ENCODE measurements around the gene LDHAL6B. TPM values are rescaled to one million over a fixed set of nuclear protein-coding genes. Genes with fewer than 3 reads are reported as not detected.

The LDHAL6B gene
- total RNA-seq, 1 experiment from 2014 or later = not detected

DNA sequence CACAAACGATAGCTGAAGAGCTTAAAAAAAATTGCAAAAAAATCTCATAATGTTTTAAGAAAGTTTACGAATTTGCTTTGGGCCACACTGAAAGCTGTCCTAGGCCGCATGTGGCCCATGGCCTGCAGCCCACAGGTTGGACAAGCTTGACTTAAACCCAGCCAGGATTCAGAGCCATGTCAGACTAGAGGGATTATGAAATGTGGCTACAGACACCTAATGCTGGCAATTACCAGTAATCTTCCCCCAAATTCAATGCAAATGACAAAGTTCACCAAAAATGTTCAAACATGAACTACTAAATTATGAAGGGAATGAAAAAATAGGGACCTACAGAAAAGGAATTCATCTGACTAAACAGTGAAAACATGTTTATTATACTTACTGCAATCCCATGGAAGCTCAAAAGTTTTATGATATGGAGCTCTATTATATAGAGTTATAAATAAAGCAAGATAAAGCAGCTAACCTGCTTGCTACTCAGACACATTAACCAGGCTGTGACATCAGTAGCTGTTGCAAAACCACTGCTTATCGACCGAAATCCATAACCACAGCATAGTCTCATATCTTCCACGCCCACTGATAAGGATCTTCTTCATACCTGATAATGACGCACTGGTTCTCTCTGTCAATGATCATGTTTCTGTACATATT lies 49.2 kb downstream of the LDHAL6B start:
- DNase-seq (ENCODE audit: low spot score) = no peak
- Mint-ChIP-seq H3K27me3 (ENCODE audit: low read depth) (no peaks in the 10 kb centered on the region), H3K9me3 (no peaks in the 10 kb centered on the region), H3K36me3 (peaks cover 6% of the 10 kb centered on the region; the same call in 1 of the 2 replicates), H3K4me3 (no peak overlapping the region), H3K27ac (peak overlapping the region; percentile 12; the same call in 1 of the 2 replicates), H3K4me1 (no peaks in the 10 kb centered on the region; the same call in 1 of the 2 replicates)
- TF ChIP-seq GABPB1 (CRISPR knock-in tag; IDR thresholded peaks at IDR 0.05) (peak; percentile 63; the same call in 1 of the 2 replicates), EMX1 (CRISPR knock-in tag; IDR thresholded peaks at IDR 0.05) (no peak)
- ChIA-PET CTCF (no interaction called here), POLR2A (no interaction called here)
- ATAC-seq = no peak

DNA sequence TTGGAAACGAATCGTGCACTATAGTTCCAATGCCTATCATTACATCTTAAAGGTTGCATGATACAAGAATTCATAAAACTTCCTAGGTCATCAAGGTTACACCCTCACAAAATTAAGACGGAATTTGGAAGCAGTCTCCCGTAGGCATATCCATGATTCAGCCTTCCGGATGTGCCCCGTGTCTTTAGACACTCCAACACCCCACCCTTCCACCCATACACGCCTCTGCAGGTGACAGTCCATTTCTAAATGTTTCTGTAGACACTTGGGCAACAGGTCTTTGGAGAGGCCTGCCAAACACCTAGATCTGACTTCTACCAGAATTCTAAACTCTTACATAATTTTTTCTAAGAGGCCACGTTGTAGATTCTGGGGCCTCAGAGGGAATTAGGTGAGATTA lies 49.8 kb downstream of the LDHAL6B start:
- Mint-ChIP-seq H3K27ac (no peak overlapping the region), H3K9me3 (no peaks in the 10 kb centered on the region)
- no peak for ATAC-seq

DNA sequence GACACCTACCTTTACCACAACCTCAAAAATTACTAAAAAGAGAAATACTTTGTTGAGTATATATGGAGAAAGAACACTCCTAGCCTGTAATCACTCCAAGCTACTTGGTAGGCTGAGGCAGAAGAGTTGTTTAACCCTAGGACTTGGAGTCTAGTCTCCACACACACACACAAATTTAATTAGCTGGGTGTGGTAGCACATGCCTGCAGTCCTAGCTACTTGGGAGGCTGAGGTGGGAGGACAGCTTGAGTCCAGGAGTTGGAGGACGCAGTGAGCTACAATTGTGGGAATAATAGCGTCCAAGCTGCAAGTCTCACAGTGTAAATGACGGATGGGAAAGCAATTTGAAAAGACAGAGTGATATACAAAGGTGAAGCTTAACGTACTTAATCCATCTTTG lies 50.5 kb downstream of the LDHAL6B start:
- TF ChIP-seq, protein P1, sequence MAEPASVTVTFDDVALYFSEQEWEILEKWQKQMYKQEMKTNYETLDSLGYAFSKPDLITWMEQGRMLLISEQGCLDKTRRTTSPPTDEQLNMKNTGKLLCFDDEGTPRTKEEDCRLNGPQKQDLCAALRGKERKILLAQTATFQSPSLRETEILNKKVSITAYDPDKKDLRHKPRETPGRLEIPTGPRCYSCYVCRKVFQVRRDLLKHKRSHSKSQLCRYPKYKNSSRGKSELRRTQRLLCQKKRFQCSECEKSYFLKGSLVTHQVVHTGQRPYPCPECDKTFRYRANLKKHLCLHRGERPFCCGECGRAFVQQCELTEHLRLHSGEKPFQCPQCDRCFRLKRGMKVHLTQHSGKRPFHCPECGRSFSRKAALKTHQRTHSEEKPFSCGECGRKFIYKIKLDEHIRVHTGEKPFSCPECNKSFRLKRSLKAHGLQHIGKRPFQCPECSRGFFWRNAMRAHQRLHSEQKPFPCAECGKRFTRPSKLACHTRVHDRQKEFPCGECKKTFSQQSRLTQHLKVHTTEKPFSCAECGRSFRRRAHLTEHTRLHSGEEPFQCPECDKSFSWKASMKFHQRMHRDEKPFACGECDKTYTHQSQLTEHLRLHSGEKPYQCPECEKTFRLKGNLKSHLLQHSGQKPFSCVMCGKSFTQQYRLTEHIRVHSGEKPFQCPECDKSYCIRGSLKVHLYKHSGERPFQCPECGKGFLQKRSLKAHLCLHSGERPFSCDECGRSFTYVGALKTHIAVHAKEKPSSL (CRISPR knock-in tag; conservative IDR thresholded peaks at IDR 0.05) = no peak
- TF ChIP-seq OVOL2 (CRISPR knock-in tag; IDR thresholded peaks at IDR 0.05; ENCODE audit: borderline replicate concordance) (no peak), NR1H2 (CRISPR knock-in tag; IDR thresholded peaks at IDR 0.05) (no peak), ZNF263 (CRISPR knock-in tag; IDR thresholded peaks at IDR 0.05; ENCODE audit: low read depth) (no peak)
- TF ChIP-seq, protein P2, sequence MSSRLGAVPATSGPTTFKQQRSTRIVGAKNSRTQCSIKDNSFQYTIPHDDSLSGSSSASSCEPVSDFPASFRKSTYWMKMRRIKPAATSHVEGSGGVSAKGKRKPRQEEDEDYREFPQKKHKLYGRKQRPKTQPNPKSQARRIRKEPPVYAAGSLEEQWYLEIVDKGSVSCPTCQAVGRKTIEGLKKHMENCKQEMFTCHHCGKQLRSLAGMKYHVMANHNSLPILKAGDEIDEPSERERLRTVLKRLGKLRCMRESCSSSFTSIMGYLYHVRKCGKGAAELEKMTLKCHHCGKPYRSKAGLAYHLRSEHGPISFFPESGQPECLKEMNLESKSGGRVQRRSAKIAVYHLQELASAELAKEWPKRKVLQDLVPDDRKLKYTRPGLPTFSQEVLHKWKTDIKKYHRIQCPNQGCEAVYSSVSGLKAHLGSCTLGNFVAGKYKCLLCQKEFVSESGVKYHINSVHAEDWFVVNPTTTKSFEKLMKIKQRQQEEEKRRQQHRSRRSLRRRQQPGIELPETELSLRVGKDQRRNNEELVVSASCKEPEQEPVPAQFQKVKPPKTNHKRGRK (CRISPR knock-in tag; IDR thresholded peaks at IDR 0.05; ENCODE audit: borderline replicate concordance) = no peak
- peaks cover 6% of the 10 kb centered on the region; the same call in 1 of the 2 replicates for H3K36me3 Mint-ChIP-seq
- H3K27me3 Mint-ChIP-seq (ENCODE audit: low read depth) = no peaks in the 10 kb centered on the region
- no peak overlapping the region for H3K4me3 Mint-ChIP-seq
- POLR2A ChIA-PET = no interaction called here
- DNase-seq (ENCODE audit: low spot score) = no peak
- CTCF ChIA-PET = interaction anchor here (0.8 to 1.5 kb wide), 2 partner anchors 10 to 157 kb away, joined by 3 to 8 read pairs; no protein-coding TSS in a partner anchor
- no peak for ATAC-seq
- H3K4me1 Mint-ChIP-seq = no peaks in the 10 kb centered on the region; the same call in 1 of the 2 replicates
- no peak overlapping the region for H3K27ac Mint-ChIP-seq
- H3K9me3 Mint-ChIP-seq = no peaks in the 10 kb centered on the region

More for the DNA sequence above, 49.8 kb downstream of the LDHAL6B start:
- CTCF ChIA-PET = interaction anchor here (1.5 kb wide), 1 partner anchor 9 kb away, joined by 8 read pairs; no protein-coding TSS in a partner anchor
- Mint-ChIP-seq H3K4me3 (no peak overlapping the region), H3K27me3 (ENCODE audit: low read depth) (no peaks in the 10 kb centered on the region), H3K36me3 (peaks cover 6% of the 10 kb centered on the region; the same call in 1 of the 2 replicates), H3K4me1 (no peaks in the 10 kb centered on the region; the same call in 1 of the 2 replicates)
- no peak for TF ChIP-seq SMAD4 (CRISPR knock-in tag; IDR thresholded peaks at IDR 0.05)
- no peak for TF ChIP-seq ZNF317 (CRISPR knock-in tag; IDR thresholded peaks at IDR 0.05; ENCODE audit: borderline replicate concordance, low read depth)
- TF ChIP-seq, protein P3, sequence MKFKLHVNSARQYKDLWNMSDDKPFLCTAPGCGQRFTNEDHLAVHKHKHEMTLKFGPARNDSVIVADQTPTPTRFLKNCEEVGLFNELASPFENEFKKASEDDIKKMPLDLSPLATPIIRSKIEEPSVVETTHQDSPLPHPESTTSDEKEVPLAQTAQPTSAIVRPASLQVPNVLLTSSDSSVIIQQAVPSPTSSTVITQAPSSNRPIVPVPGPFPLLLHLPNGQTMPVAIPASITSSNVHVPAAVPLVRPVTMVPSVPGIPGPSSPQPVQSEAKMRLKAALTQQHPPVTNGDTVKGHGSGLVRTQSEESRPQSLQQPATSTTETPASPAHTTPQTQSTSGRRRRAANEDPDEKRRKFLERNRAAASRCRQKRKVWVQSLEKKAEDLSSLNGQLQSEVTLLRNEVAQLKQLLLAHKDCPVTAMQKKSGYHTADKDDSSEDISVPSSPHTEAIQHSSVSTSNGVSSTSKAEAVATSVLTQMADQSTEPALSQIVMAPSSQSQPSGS (CRISPR knock-in tag; IDR thresholded peaks at IDR 0.05; ENCODE audit: borderline replicate concordance, low read depth) = no peak
- TF ChIP-seq ZNF232 (CRISPR knock-in tag; IDR thresholded peaks at IDR 0.05) = no peak
- no peak for TF ChIP-seq TEAD1 (CRISPR knock-in tag; IDR thresholded peaks at IDR 0.05)
- POLR2A ChIA-PET = no interaction called here
- DNase-seq (ENCODE audit: low spot score) = no peak

Small RNAs within 50 kb of the gene (microRNA-seq; reads per million reads assigned to microRNA genes)
- 1.4 reads per million for gene MIR2116 (ENCODE audit: borderline number of aligned reads)

Other genes with a start within 250 kb of the LDHAL6B start
- gene RNF111, start 219.2 kb upstream of the LDHAL6B start, total RNA-seq (2021) = 22.4 to 22.6 TPM (median 22.6 TPM) in 3 replicates
- gene CCNB2, start 101.7 kb upstream of the LDHAL6B start, total RNA-seq (2021) = 93.3 to 101 TPM (median 98.8 TPM) in 3 replicates
- 83.6 to 104 TPM (median 99.9 TPM) in 3 replicates for gene MYO1E, start 166.0 kb downstream of the LDHAL6B start, total RNA-seq (2021)
- 2.0 to 2.4 TPM (median 2.1 TPM) in 3 replicates for gene FAM81A, start 231.3 kb downstream of the LDHAL6B start, total RNA-seq (2021)